GM21515 (cell line): Measurements from ENCODE around the gene FGF22.
A peak's percentile ranks its signal among the peaks of the same experiment; 100 is the strongest.
"Not testable (repeated sequence)": the region's sequence is repeated elsewhere in the genome, so short reads cannot be mapped to it uniquely, and the experiment has no call there.

Source experiments
- ATAC-seq: cut with Tn5 transposase; IDR thresholded peaks from one replicate; pipeline ENCODE4 v1.9.1; 2021; ENCODE audit not compliant: unreplicated experiment

The FGF22 gene

DNA sequence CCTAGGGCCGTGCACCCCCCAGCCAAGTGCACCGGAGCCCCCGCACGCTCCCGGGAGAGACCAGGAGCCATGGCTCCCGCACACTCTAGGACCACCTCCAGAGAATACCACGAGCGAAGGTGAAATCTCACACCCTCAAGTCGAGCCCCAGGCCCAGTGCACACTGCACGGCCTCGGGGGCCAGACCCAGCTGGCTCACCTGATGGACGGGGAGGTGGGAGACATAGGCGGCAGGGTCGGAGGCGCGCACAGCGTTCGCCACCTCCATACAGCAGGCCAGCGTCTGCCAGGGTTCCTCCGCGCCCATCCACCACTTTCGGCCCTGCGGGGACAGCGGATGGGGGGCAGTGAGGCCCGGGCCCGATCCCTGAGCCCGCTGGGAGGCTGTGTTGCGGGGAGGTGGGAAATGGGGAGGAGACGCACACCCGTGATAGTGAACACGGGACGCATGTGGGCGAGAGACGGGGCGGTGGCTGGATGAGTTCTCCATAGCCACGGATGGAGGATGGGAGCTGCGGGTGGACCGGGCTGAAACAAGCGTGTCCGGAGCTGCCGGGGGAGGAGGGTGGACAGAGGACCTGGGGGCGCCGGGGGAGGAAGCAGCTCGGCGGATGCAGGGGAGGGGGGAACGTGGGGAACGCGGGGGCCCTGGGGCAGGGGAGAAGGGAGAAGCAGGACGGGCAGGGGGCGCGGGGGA, 19.4 kb upstream of the FGF22 start:
- ATAC-seq = no peak

DNA sequence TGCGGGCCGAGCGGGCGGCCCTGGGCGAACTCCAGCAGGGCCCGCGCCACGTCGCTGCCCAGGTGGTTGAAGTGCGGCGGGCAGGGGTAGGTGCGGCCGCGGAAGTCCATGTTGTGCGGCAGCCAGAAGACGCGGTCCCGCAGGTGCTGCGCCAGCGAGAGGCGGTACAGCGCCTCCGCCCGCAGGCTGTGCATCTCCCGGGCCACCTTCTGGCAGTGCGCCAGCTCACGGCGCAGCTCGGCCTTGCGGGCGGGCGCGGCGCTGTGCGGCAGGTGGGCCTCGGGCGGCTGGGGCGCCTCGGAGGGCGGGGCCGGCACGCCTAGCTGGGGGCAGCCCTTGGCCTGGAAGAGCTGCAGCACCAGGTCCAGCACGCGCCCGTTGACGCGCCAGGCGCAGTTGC, 18.5 kb upstream of the FGF22 start:
- ATAC-seq = not testable (repeated sequence)

DNA sequence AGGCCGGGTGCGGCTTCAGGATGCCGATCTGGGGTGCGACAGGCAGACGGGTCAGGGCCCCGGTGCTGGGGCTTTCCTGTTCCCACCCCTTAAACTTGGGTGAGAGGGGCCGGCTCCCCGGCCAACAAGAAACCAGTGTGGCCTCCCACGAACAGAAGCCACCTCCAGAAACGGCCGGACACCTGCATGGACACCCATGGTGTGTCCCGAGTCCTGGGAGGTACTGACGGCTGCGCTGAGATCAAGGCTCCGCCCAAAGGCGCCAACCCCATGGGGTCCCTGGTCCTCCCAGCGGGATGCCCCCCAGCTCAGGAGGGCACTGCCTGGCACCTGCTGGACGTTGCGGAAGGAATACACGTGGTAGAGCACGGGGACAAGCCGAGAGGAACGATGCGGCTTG, 17.9 kb upstream of the FGF22 start:
- ATAC-seq = no peak

DNA sequence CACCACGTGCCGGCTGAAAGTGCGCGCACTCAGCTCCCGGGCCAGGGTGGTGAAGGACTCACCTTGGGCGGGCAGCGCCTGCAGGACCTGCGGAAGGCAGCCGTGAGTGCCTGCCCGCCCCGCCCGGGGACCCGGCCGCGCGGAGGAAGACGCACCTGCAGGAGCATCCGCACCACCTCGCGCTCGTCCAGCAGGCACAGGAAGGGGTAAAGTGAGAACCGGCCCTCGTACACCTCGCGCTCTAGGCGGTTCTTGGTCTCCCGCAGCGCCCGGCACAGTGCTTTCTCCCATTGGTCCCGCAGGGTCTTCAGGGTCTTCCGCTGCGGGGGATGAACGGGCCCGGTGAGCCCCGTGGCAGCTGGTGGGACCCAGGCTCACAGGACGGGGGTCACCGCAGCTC, 17.0 kb upstream of the FGF22 start:
- no peak for ATAC-seq

- ATAC-seq = no peak
Measured at GRCh38 chr19:623175-623916, 16.3 kb upstream of the FGF22 start.

DNA sequence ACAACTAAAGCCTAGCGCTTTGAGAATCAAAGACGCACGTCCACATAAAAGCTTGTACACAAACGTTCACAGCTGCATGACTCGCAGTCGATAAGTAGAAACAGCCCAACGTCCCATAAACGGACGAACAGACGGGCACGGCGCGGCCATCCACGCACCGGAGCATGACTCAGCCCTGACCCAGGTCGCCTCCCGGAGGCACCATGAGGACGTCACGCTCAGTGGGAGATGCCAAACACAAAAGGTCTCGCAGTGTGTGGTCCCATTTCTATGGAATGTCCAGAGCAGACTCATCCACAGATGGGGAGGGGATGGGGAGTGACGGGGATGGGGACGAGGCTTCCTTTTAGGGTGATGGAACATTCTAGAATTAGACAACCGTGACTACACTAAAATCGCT, 15.7 kb upstream of the FGF22 start:
- ATAC-seq = no peak

DNA sequence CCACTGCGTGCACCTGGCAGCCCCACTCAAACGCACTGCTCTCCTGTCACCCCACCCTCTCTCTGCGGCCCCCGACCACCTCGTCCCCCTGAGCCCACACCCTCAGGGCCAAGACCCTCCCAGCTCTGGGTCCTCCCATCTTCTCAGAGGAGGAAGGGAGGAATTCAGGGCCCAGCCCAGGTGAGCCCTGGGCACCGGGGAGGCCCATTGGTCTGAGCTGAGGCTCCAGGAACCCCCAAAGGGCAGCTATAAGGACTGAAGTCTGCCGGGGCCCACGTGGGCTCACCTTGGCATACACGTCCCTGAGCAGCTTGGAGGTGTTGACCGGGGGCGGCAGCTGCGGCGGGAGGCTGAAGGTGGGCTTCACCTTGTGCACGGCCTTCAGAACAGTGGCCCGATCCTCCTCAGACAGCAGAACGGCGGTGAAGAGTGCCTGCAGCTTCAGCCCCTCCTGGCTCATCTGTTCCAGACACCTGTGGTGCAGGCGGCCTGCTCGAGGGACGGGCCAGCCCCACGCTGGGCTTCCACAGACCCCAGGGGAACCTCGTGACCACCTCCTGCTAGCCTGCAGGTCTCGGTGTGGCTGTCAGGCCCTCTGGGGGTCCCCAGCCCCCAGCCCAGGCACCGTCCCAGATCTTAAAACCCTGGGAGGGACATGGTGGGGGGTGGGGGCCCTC, 15.1 kb upstream of the FGF22 start:
- ATAC-seq = no peak

DNA sequence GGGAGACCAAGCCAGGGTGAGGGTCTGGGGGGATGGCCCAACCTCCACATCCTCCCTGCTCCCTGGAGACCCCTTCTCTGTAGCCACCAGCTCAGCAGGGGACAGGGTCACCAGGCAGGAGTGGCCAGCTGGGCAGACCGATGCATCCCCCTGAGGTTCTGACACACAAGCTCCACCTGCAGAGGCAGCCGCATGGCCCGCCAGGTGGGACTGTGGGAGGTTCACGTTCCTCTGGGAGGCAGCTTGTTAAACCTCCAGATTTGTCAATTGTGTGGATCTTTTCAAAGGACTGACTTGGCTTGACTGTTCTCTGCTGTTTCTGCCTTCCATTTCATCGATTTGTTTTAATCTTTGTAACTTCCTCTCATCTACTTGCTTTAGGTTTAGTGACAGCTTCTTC, 14.4 kb upstream of the FGF22 start:
- ATAC-seq = no peak

DNA sequence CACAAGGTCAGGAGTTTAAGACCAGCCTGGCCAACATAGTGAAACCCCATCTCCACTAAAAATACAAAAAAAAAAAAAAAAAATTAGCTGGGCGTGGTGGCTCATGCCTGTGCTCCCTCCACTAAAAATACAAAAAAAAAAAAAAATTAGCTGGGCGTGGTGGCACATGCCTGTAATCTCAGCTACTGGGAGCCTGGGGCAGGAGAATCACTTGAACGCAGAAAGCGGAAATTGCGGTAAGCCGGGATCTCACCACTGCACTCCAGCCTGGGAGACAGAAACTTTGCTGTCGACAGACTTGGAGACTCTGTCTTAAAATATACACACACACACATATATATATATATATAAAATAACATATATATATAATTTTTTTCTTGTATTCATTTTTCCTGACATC, 13.1 kb upstream of the FGF22 start:
- ATAC-seq = not testable (repeated sequence)

GRCh38 chr19:628168-628567, 11.5 kb upstream of the FGF22 start:
- ATAC-seq = no peak

DNA sequence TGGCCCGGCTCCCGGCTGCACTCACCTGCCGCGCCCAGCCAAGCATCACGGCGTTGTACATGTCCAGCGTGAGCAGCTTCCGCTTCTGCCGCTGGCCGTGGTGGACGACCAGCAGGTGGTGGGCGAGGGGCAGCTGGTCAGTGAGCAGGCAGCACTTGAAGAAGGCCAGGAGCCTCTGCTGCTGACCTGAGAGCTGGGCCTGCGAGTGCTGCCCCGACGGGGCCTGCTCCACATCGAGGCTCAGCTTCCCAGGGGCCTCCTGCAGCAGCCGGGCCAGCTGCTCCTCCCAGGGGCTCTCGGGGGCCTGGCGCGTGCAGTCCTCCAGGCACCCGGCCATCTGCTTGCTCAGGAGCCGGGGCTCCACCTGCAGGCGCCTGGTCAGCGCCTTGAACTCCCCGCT, 10.2 kb upstream of the FGF22 start:
- ATAC-seq = not testable (repeated sequence)

DNA sequence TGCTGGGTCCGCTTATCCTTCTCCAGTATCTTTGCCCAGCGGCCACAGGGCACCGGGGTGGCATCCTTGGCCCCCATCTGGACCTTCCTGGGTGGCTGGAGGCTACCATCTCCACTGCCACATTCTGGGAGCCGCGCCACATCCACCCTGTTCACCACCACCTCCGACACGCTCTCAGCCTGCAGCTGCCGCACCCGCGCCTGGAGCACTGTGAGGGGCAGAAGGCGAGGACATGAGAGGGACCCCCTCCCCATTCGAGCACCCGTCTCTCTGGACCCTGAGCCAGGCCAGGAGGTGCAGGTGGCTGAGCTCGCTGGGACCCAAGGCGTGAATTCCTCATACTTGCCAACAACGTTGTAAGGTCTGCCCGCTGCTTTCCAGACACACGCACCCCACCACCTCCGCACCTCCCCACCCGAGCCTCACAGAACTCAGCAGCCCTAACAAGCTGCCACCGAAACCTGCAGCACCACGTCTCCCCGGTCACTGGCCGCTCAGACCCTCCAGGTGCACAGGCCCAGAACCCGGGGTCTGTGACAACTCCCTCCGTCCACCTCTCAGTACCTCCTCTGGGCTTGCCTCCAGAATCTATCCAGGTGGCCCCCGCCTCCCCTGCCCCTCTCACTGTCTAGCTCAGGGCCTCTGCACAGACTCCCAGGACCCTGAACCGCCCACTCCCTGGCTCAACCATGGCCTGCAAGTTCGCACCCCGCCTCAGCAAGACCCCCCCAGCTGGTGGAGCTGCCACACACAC, 9.5 kb upstream of the FGF22 start:
- ATAC-seq = no peak

DNA sequence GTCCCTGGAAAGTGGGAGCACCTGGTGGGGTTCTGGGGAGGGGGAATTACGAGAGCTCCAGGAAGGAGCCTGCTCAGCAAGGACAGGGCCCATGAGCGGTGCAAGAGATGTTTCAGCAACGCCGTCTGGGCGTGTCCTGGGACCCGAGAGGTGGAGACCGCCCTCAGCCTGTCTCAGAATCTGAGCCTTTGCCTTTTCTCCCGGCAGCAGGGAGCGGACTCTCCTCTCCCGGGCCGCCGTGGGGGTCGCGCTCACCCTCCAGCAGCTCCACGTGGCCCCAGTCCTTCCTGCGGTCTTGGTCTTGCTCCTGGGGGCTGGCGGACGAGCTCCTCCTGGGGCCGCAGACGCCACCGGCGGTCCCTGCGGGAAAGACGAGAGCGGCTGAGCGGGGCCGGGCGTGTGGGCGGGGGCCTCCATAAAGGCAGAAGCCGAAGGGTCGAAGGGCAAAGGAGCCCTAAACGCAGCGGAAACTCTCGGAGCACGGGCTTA, 7.1 kb upstream of the FGF22 start:
- peak; percentile 17 for ATAC-seq

DNA sequence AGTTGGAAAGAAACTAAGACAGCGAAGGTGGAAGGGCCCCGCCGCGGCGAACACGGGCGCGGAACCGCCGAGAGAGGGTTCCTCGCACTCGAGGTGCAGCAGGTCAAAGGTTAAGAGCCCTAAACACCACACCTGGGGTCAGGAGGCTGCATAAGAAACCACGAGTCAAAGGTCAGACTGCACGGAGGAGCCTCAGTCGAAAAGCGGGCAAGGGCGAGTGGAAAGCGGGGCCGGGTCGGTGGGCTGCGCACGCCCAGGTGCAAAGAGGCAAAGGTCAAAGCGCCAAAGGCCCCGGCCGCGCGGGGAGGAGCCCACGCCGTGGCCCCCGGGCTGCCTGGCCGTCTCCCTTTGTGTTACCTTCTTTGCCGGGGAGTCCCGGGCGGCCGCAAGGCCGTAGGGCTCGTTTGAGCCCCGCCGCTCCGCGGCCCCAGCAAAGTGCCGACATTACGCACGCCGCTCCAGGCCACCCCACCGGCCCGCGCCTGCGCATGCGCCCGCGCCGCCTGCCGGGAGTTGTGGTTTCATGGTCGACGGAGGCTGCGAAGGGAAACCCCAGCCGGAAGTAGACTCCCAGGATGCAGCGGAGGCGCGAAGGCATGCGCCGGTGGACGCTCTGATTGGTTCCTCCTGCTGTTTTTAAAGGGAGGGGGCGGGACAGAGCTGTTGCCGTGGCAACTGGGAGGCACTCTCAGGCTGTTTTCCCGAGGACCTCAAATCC, 6.5 kb upstream of the FGF22 start, which contains the start of gene POLRMT:
Gene POLRMT, minus strand, starts transcription at position 470 of the 718 bp plus-strand sequence. Its CDS starts 25 bp downstream, at position 445.
- ATAC-seq = peak; percentile 70

DNA sequence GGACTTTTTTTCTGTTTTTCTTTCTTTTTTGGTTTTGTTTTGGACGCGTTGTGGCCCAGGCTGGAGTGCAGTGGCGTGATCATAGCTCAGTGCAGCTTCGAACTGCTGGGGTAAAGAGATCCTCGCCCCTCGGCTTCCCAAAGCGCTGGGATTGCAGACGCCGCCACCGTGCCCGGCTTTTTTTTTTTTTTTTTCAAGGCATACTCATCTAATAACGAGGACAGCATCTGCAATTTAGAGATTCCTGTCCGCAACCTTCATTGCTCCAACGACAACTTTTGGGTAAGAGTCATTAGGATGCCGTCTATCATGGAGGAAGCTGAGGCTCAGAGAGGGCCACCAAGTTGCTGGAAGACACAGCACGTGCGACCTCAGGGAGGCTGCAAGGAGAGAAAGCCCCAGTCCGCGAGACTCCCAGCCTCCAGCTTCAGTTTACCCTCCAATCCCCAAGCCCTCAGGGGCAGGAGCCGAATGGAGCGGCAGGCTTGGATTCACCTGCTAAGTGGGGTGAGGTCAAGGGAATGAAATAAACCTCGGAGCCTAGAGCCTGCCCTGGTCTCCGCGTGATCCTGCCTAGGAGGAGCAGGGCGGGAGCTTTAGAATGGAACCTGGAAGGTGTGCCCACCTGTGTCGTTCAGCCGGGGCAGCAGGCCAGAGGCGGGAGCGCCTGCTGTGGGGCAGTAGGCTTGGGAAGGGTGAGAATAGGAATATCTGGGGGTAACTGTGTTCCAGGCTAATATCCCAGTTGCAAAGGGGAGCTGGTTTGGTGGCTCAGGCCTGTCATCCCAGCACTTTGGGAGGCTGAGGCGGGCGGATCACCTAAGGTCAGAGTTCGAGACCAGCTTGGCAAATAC, 5.7 kb upstream of the FGF22 start:
- ATAC-seq = no peak

GRCh38 chr19:634975-635652, 4.6 kb upstream of the FGF22 start:
- ATAC-seq = no peak

DNA sequence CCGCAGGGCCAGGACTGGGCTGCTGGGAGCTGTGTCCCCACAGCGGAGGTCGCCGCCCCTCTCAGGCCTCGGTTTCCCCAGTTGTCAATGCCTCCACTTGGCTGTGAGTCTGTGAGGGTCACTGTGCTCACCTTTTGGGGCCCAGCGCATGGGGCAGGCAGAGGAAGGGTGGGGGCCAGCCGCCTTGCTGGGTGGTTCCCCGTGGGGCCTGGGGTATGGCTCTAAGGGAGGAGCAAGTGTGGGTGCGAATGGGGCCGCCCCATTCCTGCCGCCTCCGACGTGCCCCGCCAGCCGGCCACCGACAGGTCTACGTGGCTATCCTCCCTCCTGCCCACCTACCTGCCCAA, 800 bp upstream of the FGF22 start:
- ATAC-seq = no peak

DNA sequence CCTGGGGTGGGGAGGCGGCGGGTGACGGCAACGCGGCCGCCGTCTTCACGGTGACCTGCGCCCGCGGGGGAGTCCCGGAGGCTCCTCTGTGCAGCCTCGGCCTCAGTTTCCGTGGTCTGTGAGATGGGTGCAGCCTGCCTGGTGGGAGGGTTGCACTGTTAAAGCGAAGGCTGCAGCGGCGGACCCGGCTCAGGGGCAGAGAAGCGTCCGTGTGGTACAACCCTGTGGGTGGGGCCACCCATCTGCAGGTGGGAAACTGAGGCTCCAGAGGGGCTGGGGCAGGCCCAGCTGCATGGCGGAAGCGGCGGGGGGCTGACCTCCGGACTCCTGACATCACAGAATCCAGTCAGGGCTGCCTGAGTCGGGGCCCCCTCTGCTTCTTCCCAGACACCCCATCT, 481 bp downstream of the FGF22 start:
- ATAC-seq = no peak

DNA sequence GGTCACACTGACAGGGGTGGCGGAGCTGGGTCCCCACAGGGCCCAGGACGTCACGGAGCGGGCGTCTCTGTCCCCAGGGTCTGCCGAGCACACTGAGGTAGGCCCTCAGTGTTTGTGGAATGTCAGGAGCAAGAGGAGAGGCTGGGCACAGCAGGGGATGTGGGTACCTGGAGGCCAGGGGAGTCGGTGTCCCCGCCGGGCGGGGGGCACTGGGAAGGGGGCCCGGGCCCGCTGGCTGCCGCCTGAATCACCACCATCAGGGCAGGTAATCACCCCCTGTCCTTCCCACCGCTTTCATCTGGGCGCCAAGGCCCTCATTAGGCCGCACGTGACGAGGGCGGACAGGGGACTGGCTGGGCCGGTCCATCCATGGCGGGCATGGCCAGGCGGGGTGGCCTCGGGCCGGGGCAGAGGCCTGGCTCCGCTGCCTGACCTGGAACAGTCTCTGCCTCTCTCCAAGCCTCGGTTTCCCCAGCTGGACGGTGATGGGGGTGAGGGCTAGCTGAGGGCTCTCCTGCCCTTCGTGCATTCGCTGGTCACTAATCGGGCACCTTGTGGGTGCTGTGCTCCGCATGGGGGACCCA, 1.0 kb downstream of the FGF22 start:
- ATAC-seq = no peak
